HG02970 (cell line): ENCODE data around the gene CHMP1B.

ENCODE experiments used
- ATAC-seq: cut with Tn5 transposase; IDR thresholded peaks from one replicate; pipeline ENCODE4 v1.9.1; 2021; ENCODE audit warnings: mild to moderate bottlenecking, moderate library complexity, moderate number of reproducible peaks; ENCODE audit not compliant: unreplicated experiment, low FRiP score

The CHMP1B gene

GRCh38 chr18:11865071-11865470, 13.9 kb downstream of the CHMP1B start:
- no peak for ATAC-seq

DNA sequence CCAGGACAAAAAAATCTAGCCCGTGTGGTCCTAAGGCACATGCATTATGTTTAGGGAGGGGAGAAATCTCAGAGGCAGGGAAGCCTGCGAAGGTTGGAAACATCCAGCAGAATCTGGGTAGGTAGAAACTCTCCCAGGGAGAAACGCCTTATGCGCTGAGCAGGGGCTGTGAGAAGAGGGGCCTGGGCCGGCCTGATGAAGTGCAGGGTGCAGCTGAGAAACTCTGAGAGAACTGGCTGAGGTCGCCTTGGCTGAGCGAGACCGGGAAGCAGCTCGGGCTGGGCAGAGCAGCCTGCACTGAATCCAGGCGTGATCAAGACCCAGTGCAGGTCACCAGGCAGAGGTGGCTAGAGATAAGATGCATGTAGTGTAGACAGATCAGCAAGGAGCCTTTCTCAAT, 15.1 kb downstream of the CHMP1B start:
- ATAC-seq: no peak

DNA sequence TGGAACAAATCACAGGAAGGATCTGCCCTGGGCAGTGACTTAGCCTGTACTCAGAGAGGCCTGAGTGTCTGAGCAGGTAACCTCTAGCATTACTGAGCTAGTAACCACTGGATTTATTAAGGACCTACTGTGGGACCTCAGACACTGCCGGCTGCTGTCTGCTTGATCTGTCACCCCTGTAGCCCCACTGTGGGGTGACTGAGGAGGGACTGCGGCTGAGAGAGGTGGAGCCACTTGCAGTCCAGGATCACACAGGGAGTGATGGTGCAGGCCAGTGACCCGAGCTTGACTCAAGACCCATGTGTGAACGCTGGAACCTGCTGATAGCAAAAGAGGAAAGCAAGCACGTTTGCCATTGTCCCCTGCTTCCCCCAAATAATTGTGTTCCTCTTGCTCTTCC, 15.6 kb downstream of the CHMP1B start:
- ATAC-seq: no peak

DNA sequence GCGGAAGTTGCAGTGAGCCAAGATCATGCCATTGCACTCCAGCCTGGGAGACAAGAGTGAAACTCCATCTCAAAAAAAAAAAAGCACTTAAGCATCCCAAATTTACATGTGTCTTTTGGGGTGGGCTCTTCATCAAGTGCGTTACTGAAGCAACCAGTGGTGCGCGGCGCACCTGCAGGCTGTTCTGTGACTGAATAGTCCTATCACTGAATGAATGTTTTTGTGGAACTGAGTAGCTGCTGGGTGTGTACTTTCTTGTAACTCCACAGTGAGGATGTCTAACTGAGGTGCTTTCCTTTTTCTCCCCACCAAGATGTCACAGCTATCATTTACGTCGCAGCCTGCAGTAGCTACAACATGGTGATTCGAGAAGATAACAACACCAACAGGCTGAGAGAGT, 17.0 kb downstream of the CHMP1B start:
- no peak for ATAC-seq

GRCh38 chr18:11871501-11871900, 20.3 kb downstream of the CHMP1B start:
- ATAC-seq: no peak

GRCh38 chr18:11872479-11873136, 21.4 kb downstream of the CHMP1B start:
- no peak for ATAC-seq

GRCh38 chr18:11873670-11874340, 22.6 kb downstream of the CHMP1B start:
- no peak for ATAC-seq

- ATAC-seq: no peak
These were observed 23.5 kb downstream of the CHMP1B start for GRCh38 chr18:11874676-11875075.

- ATAC-seq: no peak
These were observed 26.4 kb downstream of the CHMP1B start for GRCh38 chr18:11877497-11878135.

GRCh38 chr18:11880586-11881304, 29.5 kb downstream of the CHMP1B start:
- no peak for ATAC-seq

DNA sequence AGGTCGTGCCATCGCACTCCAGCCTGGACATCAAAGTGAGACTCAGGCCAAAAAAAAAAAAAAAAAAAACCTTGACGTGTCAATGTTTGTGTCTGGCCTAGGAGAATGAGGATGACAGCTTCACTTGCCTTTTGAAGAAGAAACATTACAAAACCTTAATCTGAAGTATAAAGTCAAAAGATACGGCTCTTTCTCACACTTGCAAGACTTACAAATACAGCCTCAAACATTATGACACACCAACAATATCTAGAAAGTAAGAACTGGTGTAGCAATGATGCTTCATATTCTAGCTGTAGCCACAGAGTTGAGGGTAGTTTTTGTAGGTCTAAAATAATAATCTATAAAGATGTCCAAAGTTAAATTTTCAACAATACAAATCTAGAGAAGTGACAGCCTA, 31.4 kb downstream of the CHMP1B start:
- no peak for ATAC-seq

DNA sequence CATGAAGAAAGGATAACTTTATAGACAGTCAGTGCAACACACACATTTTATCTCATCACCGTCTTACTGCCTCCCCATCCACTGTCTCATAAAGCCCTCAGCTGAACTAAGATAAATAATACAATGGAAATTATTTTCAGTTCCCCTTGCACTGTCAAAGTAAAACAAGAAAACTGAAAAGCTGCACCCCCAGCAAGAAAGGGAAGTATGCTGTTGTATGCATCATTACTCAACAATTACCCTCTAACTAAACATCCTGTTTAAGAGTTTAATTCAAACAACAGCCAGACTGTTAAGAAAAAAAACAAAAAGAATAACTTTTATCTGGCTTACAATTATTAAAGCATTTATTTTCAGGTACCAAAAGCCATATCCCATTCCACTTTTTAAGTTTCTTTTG, 31.9 kb downstream of the CHMP1B start:
- ATAC-seq: no peak

DNA sequence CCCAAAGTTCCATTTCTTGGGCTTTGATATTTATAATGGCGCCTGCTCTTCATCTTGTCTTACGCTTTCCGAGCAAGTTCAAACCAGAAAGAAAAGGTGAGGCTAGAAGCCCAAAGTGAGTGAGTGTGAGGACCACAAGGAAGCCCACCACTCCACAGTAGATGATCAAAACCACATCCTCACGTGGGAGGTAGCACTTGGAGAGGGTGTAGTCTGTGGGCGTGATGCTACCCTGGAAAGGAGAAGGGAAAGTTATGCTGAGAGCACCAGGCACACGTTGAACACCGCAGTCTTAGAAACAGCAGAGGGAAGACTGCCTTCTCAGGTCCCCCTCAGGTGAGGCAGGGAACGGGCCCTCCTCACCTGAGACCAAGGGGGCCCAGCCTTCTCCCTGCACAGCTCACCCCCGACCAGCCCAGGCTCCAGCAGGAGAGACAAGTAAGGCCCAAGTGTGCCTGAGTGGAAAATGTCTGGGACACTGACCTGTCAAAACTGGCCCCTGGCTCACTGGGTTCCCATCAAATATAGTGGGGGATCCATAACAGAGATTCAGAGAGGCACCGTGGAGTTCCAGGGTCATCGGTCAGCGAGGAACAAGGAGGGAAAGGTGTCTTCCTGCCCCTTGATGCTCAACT, 33.3 kb downstream of the CHMP1B start:
- ATAC-seq: no peak

- no peak for ATAC-seq
These were observed 34.2 kb downstream of the CHMP1B start for GRCh38 chr18:11885278-11885947.

- ATAC-seq: no peak
These were observed 35.4 kb downstream of the CHMP1B start for GRCh38 chr18:11886577-11887110.

- no peak for ATAC-seq
These were observed 36.3 kb downstream of the CHMP1B start for GRCh38 chr18:11887328-11888128.

GRCh38 chr18:11888726-11889125, 37.5 kb downstream of the CHMP1B start:
- no peak for ATAC-seq

DNA sequence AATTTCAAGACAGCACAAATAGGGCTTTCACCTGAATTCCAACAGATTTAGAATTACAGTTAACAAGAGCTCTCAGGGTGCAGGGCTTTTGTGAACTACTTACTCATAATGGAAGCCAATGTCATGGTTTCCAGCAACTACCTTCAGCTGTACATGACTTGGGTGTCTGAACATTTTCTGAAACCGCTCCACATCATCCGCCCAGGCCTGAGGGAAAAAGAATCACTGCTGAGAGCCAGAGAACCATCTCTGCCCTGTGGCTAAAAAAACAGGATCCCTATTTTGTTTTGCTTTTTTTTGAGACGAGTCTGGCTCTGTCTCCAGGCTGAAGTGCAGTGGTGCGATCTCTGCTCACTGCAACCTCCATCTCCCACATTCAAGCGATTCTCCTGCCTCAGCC, 38.1 kb downstream of the CHMP1B start:
- no peak for ATAC-seq

DNA sequence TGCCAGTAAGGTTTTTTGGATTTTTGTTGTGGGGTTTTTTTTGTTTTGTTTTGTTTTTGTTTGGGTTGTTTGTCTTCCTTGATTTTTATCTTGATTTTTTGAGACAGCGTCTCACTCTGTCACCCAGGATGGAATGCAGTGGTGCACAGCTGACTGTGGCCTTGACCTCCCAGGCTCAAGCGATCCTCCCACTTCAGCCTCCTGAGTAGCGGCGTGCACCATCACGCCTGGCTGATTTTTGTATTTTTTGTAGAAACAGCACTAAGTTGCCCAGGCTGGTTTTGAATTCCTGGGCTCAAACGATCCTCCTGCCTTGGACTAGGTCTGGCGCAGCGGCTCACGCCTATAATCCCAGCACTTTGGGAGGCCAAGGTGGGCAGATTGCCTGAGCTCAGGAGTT, 40.5 kb downstream of the CHMP1B start:
- ATAC-seq: no peak
